Stimulated activated CD4-positive, alpha-beta T cell treated with anti-CD3 and anti-CD28 coated beads, Interleukin-1b, Interleukin-23, amount 100 ng/mL, for 4 hours (primary cell): ENCODE results near the gene PPEF2.

ENCODE experiments used
- DNase-seq, 2 donors: peaks; one replicate each; pipeline ENCODE4 v3.0.0-alpha.2; 2020; ENCODE audit warnings: low read depth in 2 of 2

Gene PPEF2

GRCh38 chr4:75834095-75834771, 68.0 kb downstream of the PPEF2 start:
- no peak for DNase-seq

DNA sequence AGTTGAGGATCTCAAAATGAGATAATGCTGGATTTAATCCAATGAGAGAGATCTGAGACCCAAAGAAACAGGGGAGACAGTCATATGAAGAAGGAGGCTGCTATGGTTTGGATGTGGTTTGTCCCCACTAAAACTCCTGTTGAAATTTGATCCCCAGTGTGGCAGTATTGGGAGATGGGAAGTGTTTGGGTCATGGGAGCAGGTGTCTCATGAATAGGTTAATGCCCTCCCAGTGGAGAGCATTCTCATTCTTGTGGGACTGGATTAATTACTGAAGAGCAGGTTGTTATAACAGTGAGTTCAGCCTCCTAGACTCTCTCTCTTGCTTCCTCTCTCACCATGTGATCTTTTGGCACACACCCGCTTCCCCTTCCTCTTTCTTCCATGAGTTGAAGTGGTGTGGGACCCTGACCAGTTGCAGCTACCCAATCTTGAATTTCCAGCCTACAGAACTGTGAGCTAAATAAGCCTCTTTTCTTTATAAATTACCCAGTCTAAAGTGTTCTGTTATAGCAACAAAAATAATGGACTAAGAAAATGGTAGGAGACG, 70.3 kb downstream of the PPEF2 start:
- DNase-seq = no peak

- no peak for DNase-seq
Measured at GRCh38 chr4:75830906-75831305, 71.3 kb downstream of the PPEF2 start.

- DNase-seq = no peak
Measured at GRCh38 chr4:75823812-75824211, 78.4 kb downstream of the PPEF2 start.

DNA sequence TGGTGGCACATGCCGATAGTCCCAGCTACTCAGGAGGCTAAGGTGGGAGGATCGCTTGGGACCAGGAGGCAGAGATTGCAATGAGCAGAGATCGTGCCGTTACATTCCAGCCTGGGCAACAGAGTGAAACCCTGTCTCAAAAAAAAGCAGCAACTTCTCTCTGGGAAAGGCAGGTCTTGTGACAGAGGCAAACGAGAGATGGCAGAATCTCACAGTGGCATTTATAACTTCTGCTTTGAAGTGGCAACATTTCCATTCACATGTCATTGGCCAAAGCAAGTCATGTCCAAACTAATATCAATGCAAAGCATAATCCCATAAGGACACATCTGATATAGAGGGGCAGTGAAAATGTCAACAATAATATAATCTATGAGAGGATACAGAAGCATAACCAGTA, 79.8 kb downstream of the PPEF2 start:
- no peak for DNase-seq

DNA sequence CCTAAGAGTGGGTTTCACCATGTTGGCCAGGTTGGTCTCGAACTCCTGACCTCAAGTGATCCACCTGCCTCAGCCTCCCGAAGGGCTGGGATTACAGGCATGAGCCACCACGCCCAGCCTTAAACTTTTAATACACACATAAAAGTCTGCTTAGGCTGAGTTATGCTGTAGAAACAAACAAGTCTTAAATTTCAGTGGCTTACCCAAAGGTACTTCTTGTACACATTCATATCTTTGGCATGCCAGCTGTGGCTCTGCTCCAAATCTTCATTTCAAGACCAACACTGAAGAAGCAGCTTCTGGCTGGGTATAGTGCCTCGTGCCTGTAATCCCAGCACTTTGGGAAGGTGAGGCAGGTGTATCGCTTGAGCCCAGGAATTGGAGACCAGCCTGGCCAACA, 80.3 kb downstream of the PPEF2 start:
- no peak for DNase-seq

- no peak for DNase-seq
Measured at GRCh38 chr4:75821216-75821615, 81.0 kb downstream of the PPEF2 start.

DNA sequence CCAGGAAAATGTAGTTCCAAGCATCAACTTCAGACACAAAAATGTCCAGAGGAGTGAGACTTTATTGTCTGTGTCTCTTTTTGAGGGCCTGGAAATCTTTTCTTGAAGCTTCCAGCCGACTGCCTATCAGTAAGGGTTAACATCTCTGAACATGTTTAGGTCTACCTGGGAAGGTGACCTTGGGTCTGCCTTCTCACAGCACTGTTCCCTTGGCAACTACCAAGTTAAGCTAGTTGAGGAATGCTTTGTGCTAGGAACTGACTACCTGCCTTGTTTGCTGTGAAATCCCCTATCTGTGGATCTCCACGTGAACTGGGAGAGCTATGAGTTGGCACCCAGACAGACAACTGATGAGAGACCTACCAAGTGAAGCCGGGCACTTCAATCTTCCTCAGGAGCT, 81.6 kb downstream of the PPEF2 start:
- DNase-seq = no peak

DNA sequence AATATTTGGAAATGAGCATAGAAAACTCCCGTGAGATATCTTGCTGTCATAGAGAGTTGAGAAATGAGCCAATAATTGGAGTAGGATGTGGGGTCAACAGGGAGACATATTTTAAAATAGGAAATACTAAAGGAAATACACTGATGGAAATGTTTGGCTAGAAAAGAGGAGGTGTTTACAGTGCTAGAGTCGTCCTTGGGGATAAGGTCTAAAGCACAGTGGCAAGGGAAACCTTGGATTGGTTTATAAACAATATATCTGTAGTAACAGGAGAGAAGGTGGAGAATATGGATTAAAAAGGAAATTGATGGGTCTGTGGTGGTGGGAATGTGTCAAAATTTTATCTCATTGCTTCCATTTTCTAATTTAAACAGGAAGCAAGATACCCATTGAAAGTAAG, 82.1 kb downstream of the PPEF2 start:
- DNase-seq = no peak

GRCh38 chr4:75819121-75819520, 83.1 kb downstream of the PPEF2 start:
- DNase-seq = no peak

GRCh38 chr4:75817901-75818300, 84.4 kb downstream of the PPEF2 start:
- no peak for DNase-seq
